Measurements from ENCODE around the gene CD74. TPM values are rescaled to one million over a fixed set of nuclear protein-coding genes. Genes with fewer than 3 reads are reported as not detected.
"Not testable (repeated sequence)": the region's sequence is repeated elsewhere in the genome, so short reads cannot be mapped to it uniquely, and the experiment has no call there.

Gene CD74
- total and polyA plus RNA-seq, 2 of the 13 experiments (the other 11 are each of a cell fraction or from before 2014, with no cell fraction given): 34.1 to 84.4 TPM

GRCh38 chr5:150454492-150455229 lies 42.0 kb upstream of the CD74 start (continued):
- no peak for TF ChIP-seq ZBTB34 (CRISPR knock-in tag; IDR thresholded peaks at IDR 0.05)
- no peak for TF ChIP-seq ZSCAN9 (CRISPR knock-in tag; IDR thresholded peaks at IDR 0.05; ENCODE audit: borderline replicate concordance)
- no peak for TF ChIP-seq ZZZ3 (CRISPR knock-in tag; IDR thresholded peaks at IDR 0.05; ENCODE audit: borderline replicate concordance)
- no peak for TF ChIP-seq ELF3 (CRISPR knock-in tag; IDR thresholded peaks at IDR 0.05)
- TF ChIP-seq NFATC3 (CRISPR knock-in tag; IDR thresholded peaks at IDR 0.05): no peak

- H3K9me3 ChIP-seq (ENCODE audit: low read length); FAIRE-seq; H3K79me2 ChIP-seq (ENCODE audit: insufficient read depth, low read length); H3K27me3 ChIP-seq (ENCODE audit: control insufficient read depth in 1 of 2, insufficient read depth in 2 of 2, low read length in 2 of 2); DNase-seq (ENCODE audit: low spot score); H3K9ac ChIP-seq (ENCODE audit: insufficient read depth, low read depth, low read length); H3K27ac ChIP-seq (ENCODE audit: extremely low read length, insufficient read depth, low read length); H3K4me3 ChIP-seq (replicated peaks in 1 of 3; ENCODE audit: insufficient read depth in 1 of 3, low read depth in 2 of 3, low read length in 3 of 3); BruUV-seq (replicated peaks); H3K4me2 ChIP-seq (ENCODE audit: low read depth, low read length); POLR2A ChIA-PET; H2AFZ ChIP-seq (ENCODE audit: low read length); ATAC-seq; H3K36me3 ChIP-seq (replicated peaks in 1 of 2; ENCODE audit: control insufficient read depth in 1 of 2, insufficient read depth in 2 of 2, low read length in 2 of 2); H4K20me1 ChIP-seq (ENCODE audit: insufficient read depth, low read length); intact Hi-C loops (cut with micrococcal nuclease; ENCODE audit: unreplicated experiment); CTCF ChIA-PET (ENCODE audit: low intra/inter-chr PET ratio, low total read pairs): not testable (repeated sequence)
- peaks cover 22% of the 10 kb centered on the region for H3K4me1 ChIP-seq (ENCODE audit: insufficient read depth, low read length)
- WGBS (ENCODE audit: low lambda C conversion rate): 20% methylated on average over 6 of the region's 8 CpGs
- in situ Hi-C loops (cut with HindIII; ENCODE audit: extremely low pct_ligation_motif_present, low pct_unique_long_range_greater_than_20kb): loop anchor here (10.0 to 25.0 kb wide), 2 partner anchors 91 to 208 kb away; partner anchors contain the start of gene MYOZ3
Measured at GRCh38 chr5:150454027-150454426, 41.3 kb upstream of the CD74 start.

All from HepG2 (cell line).